ENCODE data around the gene GRHPR.
A peak's percentile ranks its signal among the peaks of the same experiment; 100 is the strongest.
"Not testable (repeated sequence)": the region's sequence is repeated elsewhere in the genome, so short reads cannot be mapped to it uniquely, and the experiment has no call there.

The GRHPR gene

GRCh38 chr9:37474438-37474837 lies 51.9 kb downstream of the GRHPR start:
- H3K4me3 ChIP-seq (replicated peaks; ENCODE audit: low read depth, low read length) = no peak overlapping the region
- no peak for DNase-seq (ENCODE audit: extremely low read depth, low read depth)
- no peak for TF ChIP-seq CTCF (IDR thresholded peaks at IDR 0.05; ENCODE audit: low read depth, low read length, missing control alignments)

GRCh38 chr9:37476930-37477329 lies 54.4 kb downstream of the GRHPR start:
- DNase-seq (ENCODE audit: extremely low read depth, low read depth) = no peak
- no peak overlapping the region for H3K4me3 ChIP-seq (replicated peaks; ENCODE audit: low read depth, low read length)
- no peak for TF ChIP-seq CTCF (IDR thresholded peaks at IDR 0.05; ENCODE audit: low read depth, low read length, missing control alignments)

GRCh38 chr9:37477443-37477842 lies 54.9 kb downstream of the GRHPR start:
- not testable (repeated sequence) for H3K4me3 ChIP-seq (replicated peaks; ENCODE audit: low read depth, low read length); DNase-seq (ENCODE audit: extremely low read depth, low read depth)

GRCh38 chr9:37477987-37478619 lies 55.6 kb downstream of the GRHPR start:
- H3K4me3 ChIP-seq (replicated peaks; ENCODE audit: low read depth, low read length); DNase-seq (ENCODE audit: extremely low read depth, low read depth): not testable (repeated sequence)

GRCh38 chr9:37480759-37481158 lies 58.3 kb downstream of the GRHPR start:
- H3K4me3 ChIP-seq (replicated peaks; ENCODE audit: low read depth, low read length) = no peak overlapping the region
- TF ChIP-seq CTCF (IDR thresholded peaks at IDR 0.05; ENCODE audit: low read depth, low read length, missing control alignments) = peak; percentile 4
- DNase-seq (ENCODE audit: extremely low read depth, low read depth) = no peak

GRCh38 chr9:37485389-37486255 lies 63.1 kb downstream of the GRHPR start, which contains the start of gene POLR1E:
Gene POLR1E, plus strand, starts transcription at chr9:37485948. Its CDS starts 100 bp downstream, at chr9:37486048.
- DNase-seq (ENCODE audit: extremely low read depth, low read depth) = peak; percentile 87
- H3K4me3 ChIP-seq (replicated peaks; ENCODE audit: low read depth, low read length) = peak within 1 kb of the TSS; percentile 99
- TF ChIP-seq CTCF (IDR thresholded peaks at IDR 0.05; ENCODE audit: low read depth, low read length, missing control alignments) = no peak

- DNase-seq (ENCODE audit: extremely low read depth, low read depth) = no peak
- no peak for TF ChIP-seq CTCF (IDR thresholded peaks at IDR 0.05; ENCODE audit: low read depth, low read length, missing control alignments)
- peak overlapping the region; percentile 99 for H3K4me3 ChIP-seq (replicated peaks; ENCODE audit: low read depth, low read length)
Measured at GRCh38 chr9:37486256-37486615, 63.7 kb downstream of the GRHPR start.

Data from HFF-Myc (cell line).